ENCODE data around the gene CSNK1G3. TPM values are rescaled to one million over a fixed set of nuclear protein-coding genes. Genes with fewer than 3 reads are reported as not detected.

CSNK1G3 gene
- total and polyA plus RNA-seq, 2 experiments from 2014 or later: 19.6 to 65.1 TPM

DNA sequence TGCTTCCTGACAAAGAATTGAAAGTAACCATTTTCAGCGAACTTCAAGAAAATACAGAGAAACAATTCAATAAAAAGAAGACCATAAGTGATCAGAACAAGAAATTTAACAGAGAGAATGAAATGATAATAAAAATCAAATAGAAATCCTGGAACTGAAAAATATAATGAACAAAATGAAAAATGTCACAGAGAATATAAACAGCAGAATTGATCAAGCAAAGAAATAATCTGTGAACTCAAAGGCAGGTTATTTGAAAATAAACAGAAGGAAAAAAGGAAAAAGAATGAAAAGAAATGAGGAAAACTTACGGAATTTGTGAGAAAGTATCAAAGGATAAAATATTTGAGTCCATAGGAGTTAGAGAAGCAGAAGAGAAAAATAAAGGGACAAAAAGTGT, 114.1 kb downstream of the CSNK1G3 start:
- H4K20me1 ChIP-seq (replicated peaks; ENCODE audit: insufficient read depth): no peaks in the 10 kb centered on the region
- no peaks in the 10 kb centered on the region for H3K4me1 Mint-ChIP-seq
- H3K4me3 Mint-ChIP-seq: no peak overlapping the region
- H3K27ac Mint-ChIP-seq: no peak overlapping the region
- no peak overlapping the region for H3K27ac ChIP-seq (ENCODE audit: low read depth)
- H3K79me2 ChIP-seq (replicated peaks; ENCODE audit: insufficient read depth): no peaks in the 10 kb centered on the region
- no peaks in the 10 kb centered on the region for H3K36me3 ChIP-seq (ENCODE audit: insufficient read depth)
- ATAC-seq (no peak), DNase-seq (ENCODE audit: low spot score) (no peak)
- peaks cover 34% of the 10 kb centered on the region for H3K9me3 Mint-ChIP-seq
- no peaks in the 10 kb centered on the region for H3K27me3 ChIP-seq (ENCODE audit: insufficient read depth)
- no peaks in the 10 kb centered on the region for H3F3A ChIP-seq (replicated peaks; ENCODE audit: low read depth)
- H3K36me3 Mint-ChIP-seq (ENCODE audit: low read depth): peaks cover 17% of the 10 kb centered on the region; the same call in 2 of the 3 replicates
- H3K4me3 ChIP-seq: no peak overlapping the region
- no peaks in the 10 kb centered on the region for H3K4me1 ChIP-seq (ENCODE audit: insufficient read depth)
- H2AFZ ChIP-seq: no peak overlapping the region
- no peaks in the 10 kb centered on the region for H3K27me3 Mint-ChIP-seq (ENCODE audit: insufficient read depth, low read depth, poor library complexity)
- H3K4me2 ChIP-seq: no peak overlapping the region
- H3K9me2 ChIP-seq (ENCODE audit: insufficient read depth): no peaks in the 10 kb centered on the region
- no peak for TF ChIP-seq ZNF331 (CRISPR knock-in tag; IDR thresholded peaks at IDR 0.05; ENCODE audit: low read depth)
- TF ChIP-seq, protein P1, sequence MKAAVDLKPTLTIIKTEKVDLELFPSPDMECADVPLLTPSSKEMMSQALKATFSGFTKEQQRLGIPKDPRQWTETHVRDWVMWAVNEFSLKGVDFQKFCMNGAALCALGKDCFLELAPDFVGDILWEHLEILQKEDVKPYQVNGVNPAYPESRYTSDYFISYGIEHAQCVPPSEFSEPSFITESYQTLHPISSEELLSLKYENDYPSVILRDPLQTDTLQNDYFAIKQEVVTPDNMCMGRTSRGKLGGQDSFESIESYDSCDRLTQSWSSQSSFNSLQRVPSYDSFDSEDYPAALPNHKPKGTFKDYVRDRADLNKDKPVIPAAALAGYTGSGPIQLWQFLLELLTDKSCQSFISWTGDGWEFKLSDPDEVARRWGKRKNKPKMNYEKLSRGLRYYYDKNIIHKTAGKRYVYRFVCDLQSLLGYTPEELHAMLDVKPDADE (IDR thresholded peaks at IDR 0.05): no peak
- no peak for TF ChIP-seq JUNB (IDR thresholded peaks at IDR 0.05; ENCODE audit: unreplicated experiment)
- TF ChIP-seq, protein P2, sequence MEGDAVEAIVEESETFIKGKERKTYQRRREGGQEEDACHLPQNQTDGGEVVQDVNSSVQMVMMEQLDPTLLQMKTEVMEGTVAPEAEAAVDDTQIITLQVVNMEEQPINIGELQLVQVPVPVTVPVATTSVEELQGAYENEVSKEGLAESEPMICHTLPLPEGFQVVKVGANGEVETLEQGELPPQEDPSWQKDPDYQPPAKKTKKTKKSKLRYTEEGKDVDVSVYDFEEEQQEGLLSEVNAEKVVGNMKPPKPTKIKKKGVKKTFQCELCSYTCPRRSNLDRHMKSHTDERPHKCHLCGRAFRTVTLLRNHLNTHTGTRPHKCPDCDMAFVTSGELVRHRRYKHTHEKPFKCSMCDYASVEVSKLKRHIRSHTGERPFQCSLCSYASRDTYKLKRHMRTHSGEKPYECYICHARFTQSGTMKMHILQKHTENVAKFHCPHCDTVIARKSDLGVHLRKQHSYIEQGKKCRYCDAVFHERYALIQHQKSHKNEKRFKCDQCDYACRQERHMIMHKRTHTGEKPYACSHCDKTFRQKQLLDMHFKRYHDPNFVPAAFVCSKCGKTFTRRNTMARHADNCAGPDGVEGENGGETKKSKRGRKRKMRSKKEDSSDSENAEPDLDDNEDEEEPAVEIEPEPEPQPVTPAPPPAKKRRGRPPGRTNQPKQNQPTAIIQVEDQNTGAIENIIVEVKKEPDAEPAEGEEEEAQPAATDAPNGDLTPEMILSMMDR (conservative IDR thresholded peaks at IDR 0.05; ENCODE audit: low read depth in 2 of 2): no peak
- TF ChIP-seq EZH2phosphoT487 (IDR thresholded peaks at IDR 0.05; ENCODE audit: unreplicated experiment): no peak
- TF ChIP-seq POLR2AphosphoS5 (IDR thresholded peaks at IDR 0.05; ENCODE audit: low read depth): no peak
- no peak for TF ChIP-seq EZH2 (IDR thresholded peaks at IDR 0.05; ENCODE audit: low read depth, unreplicated experiment)
- TF ChIP-seq NANOG (IDR thresholded peaks at IDR 0.05; ENCODE audit: borderline replicate concordance): no peak
- TF ChIP-seq, protein P3, sequence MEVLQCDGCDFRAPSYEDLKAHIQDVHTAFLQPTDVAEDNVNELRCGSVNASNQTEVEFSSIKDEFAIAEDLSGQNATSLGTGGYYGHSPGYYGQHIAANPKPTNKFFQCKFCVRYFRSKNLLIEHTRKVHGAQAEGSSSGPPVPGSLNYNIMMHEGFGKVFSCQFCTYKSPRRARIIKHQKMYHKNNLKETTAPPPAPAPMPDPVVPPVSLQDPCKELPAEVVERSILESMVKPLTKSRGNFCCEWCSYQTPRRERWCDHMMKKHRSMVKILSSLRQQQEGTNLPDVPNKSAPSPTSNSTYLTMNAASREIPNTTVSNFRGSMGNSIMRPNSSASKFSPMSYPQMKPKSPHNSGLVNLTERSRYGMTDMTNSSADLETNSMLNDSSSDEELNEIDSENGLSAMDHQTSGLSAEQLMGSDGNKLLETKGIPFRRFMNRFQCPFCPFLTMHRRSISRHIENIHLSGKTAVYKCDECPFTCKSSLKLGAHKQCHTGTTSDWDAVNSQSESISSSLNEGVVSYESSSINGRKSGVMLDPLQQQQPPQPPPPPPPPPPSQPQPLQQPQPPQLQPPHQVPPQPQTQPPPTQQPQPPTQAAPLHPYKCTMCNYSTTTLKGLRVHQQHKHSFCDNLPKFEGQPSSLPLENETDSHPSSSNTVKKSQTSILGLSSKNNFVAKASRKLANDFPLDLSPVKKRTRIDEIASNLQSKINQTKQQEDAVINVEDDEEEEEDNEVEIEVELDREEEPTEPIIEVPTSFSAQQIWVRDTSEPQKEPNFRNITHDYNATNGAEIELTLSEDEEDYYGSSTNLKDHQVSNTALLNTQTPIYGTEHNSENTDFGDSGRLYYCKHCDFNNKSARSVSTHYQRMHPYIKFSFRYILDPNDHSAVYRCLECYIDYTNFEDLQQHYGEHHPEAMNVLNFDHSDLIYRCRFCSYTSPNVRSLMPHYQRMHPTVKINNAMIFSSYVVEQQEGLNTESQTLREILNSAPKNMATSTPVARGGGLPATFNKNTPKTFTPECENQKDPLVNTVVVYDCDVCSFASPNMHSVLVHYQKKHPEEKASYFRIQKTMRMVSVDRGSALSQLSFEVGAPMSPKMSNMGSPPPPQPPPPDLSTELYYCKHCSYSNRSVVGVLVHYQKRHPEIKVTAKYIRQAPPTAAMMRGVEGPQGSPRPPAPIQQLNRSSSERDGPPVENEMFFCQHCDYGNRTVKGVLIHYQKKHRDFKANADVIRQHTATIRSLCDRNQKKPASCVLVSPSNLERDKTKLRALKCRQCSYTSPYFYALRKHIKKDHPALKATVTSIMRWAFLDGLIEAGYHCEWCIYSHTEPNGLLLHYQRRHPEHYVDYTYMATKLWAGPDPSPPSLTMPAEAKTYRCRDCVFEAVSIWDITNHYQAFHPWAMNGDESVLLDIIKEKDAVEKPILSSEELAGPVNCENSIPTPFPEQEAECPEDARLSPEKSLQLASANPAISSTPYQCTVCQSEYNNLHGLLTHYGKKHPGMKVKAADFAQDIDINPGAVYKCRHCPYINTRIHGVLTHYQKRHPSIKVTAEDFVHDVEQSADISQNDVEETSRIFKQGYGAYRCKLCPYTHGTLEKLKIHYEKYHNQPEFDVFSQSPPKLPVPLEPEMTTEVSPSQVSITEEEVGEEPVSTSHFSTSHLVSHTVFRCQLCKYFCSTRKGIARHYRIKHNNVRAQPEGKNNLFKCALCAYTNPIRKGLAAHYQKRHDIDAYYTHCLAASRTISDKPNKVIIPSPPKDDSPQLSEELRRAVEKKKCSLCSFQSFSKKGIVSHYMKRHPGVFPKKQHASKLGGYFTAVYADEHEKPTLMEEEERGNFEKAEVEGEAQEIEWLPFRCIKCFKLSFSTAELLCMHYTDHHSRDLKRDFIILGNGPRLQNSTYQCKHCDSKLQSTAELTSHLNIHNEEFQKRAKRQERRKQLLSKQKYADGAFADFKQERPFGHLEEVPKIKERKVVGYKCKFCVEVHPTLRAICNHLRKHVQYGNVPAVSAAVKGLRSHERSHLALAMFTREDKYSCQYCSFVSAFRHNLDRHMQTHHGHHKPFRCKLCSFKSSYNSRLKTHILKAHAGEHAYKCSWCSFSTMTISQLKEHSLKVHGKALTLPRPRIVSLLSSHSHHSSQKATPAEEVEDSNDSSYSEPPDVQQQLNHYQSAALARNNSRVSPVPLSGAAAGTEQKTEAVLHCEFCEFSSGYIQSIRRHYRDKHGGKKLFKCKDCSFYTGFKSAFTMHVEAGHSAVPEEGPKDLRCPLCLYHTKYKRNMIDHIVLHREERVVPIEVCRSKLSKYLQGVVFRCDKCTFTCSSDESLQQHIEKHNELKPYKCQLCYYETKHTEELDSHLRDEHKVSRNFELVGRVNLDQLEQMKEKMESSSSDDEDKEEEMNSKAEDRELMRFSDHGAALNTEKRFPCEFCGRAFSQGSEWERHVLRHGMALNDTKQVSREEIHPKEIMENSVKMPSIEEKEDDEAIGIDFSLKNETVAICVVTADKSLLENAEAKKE (CRISPR knock-in tag; IDR thresholded peaks at IDR 0.05): no peak
- TF ChIP-seq CREB1 (CRISPR knock-in tag; IDR thresholded peaks at IDR 0.05; ENCODE audit: low read depth): no peak
- TF ChIP-seq ZNF114 (CRISPR knock-in tag; IDR thresholded peaks at IDR 0.05): no peak
- TF ChIP-seq, protein P4, sequence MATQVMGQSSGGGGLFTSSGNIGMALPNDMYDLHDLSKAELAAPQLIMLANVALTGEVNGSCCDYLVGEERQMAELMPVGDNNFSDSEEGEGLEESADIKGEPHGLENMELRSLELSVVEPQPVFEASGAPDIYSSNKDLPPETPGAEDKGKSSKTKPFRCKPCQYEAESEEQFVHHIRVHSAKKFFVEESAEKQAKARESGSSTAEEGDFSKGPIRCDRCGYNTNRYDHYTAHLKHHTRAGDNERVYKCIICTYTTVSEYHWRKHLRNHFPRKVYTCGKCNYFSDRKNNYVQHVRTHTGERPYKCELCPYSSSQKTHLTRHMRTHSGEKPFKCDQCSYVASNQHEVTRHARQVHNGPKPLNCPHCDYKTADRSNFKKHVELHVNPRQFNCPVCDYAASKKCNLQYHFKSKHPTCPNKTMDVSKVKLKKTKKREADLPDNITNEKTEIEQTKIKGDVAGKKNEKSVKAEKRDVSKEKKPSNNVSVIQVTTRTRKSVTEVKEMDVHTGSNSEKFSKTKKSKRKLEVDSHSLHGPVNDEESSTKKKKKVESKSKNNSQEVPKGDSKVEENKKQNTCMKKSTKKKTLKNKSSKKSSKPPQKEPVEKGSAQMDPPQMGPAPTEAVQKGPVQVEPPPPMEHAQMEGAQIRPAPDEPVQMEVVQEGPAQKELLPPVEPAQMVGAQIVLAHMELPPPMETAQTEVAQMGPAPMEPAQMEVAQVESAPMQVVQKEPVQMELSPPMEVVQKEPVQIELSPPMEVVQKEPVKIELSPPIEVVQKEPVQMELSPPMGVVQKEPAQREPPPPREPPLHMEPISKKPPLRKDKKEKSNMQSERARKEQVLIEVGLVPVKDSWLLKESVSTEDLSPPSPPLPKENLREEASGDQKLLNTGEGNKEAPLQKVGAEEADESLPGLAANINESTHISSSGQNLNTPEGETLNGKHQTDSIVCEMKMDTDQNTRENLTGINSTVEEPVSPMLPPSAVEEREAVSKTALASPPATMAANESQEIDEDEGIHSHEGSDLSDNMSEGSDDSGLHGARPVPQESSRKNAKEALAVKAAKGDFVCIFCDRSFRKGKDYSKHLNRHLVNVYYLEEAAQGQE (IDR thresholded peaks at IDR 0.05; ENCODE audit: unreplicated experiment): no peak
- TF ChIP-seq STAT1 (IDR thresholded peaks at IDR 0.05; ENCODE audit: unreplicated experiment): no peak
